ENCODE data around the gene ZBTB40.

GRCh38 chr1:22551591-22551990 is 99.9 kb downstream of the ZBTB40 start:
- TF ChIP-seq CTCF (IDR thresholded peaks at IDR 0.05; ENCODE audit: low read length): no peak
- no peak for TF ChIP-seq EZH2 (optimal IDR thresholded peaks at IDR 0.05; ENCODE audit: low read depth, low read length)
- no peak for TF ChIP-seq EZH2phosphoT487 (IDR thresholded peaks at IDR 0.05; ENCODE audit: low read length)
